Parathyroid adenoma (tissue), 2 donors: ENCODE results near the gene CCDC159.
A peak's percentile ranks its signal among the peaks of the same experiment; 100 is the strongest.

Source experiments
- H2AFZ ChIP-seq: fragments of 300-600 bp; sonication (generic); one replicate; pipeline ENCODE4 v1.7.0; 2017; ENCODE audit warnings: antibody characterized with exemption, mild to moderate bottlenecking
- H3K27ac ChIP-seq: fragments of 300-600 bp; sonication (generic); one replicate; pipeline ENCODE4 v1.7.0; 2017
- H3K27me3 ChIP-seq: fragments of 300-600 bp; sonication (generic); one replicate; pipeline ENCODE4 v1.7.0; 2017; ENCODE audit warnings: low read length; ENCODE audit not compliant: control insufficient read depth, insufficient read depth
- H3K36me3 ChIP-seq: fragments of 300-600 bp; sonication (generic); one replicate; pipeline ENCODE4 v1.7.0; 2017; ENCODE audit warnings: low read length; ENCODE audit not compliant: control insufficient read depth, insufficient read depth
- H3K4me1 ChIP-seq: fragments of 300-600 bp; sonication (generic); one replicate; pipeline ENCODE4 v1.7.0; 2017; ENCODE audit warnings: control low read depth
- H3K4me2 ChIP-seq: fragments of 300-600 bp; sonication (generic); one replicate; pipeline ENCODE4 v1.7.0; 2017; ENCODE audit warnings: low read length
- H3K4me3 ChIP-seq: fragments of 300-600 bp; sonication (generic); one replicate; pipeline ENCODE4 v1.7.0; 2017; ENCODE audit warnings: low read depth, low read length
- H3K79me2 ChIP-seq: fragments of 300-600 bp; sonication (generic); one replicate; pipeline ENCODE4 v1.7.0; 2017; ENCODE audit warnings: control low read depth
- H3K9ac ChIP-seq: fragments of 300-600 bp; sonication (generic); one replicate; pipeline ENCODE4 v1.7.0; 2017; ENCODE audit warnings: mild to moderate bottlenecking
- H3K9me3 ChIP-seq: fragments of 300-600 bp; sonication (generic); one replicate; pipeline ENCODE4 v1.7.0; 2017; ENCODE audit warnings: low read length; ENCODE audit not compliant: control insufficient read depth
- TF ChIP-seq, protein P1 (sequence below): fragments of 300-600 bp; sonication (generic); IDR thresholded peaks from one replicate; pipeline ENCODE4 v1.7.0; 2017; ENCODE audit warnings: antibody characterized with exemption, mild to moderate bottlenecking
- donor health status: primary hyperparathyroidism.

The CCDC159 gene

DNA sequence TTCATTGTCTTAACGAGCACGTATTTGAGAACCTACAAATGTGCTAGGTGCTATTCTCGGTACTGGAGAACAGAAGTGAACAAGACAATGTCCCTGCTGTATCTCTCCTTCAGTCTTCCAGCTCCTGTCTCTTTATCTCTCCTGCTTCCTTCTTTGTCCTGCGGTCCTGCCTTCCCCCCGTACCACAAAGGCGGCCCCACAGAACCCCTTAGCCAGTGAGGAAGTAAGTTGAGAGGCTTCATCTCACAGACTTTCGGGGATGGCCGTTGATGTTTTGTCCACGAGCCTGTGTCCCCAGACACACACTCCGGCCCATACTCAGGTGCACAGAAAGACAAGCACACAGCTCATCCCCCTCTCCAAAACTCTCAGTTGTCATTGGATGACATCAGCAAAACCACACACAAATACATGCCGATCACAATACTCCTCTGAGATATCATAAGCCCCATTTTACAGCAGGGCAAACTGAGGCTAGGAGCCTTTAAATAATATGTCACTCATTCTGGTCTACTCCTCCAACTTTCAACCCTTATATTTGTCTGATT, 27.6 kb downstream of the CCDC159 start:
- Histone ChIP-seq H3K27ac (peak overlapping the region; percentile 98), H3K9ac (peak overlapping the region; percentile 49), H3K79me2 (peaks cover 3% of the 10 kb centered on the region), H3K4me3 (peak overlapping the region; percentile 80), H3K4me1 (peaks cover 15% of the 10 kb centered on the region), H3K36me3 (no peaks in the 10 kb centered on the region), H3K4me2 (peak overlapping the region; percentile 97), H3K27me3 (no peaks in the 10 kb centered on the region), H3K9me3 (no peaks in the 10 kb centered on the region), H2AFZ (peak overlapping the region; percentile 96)
- TF ChIP-seq, protein P1, sequence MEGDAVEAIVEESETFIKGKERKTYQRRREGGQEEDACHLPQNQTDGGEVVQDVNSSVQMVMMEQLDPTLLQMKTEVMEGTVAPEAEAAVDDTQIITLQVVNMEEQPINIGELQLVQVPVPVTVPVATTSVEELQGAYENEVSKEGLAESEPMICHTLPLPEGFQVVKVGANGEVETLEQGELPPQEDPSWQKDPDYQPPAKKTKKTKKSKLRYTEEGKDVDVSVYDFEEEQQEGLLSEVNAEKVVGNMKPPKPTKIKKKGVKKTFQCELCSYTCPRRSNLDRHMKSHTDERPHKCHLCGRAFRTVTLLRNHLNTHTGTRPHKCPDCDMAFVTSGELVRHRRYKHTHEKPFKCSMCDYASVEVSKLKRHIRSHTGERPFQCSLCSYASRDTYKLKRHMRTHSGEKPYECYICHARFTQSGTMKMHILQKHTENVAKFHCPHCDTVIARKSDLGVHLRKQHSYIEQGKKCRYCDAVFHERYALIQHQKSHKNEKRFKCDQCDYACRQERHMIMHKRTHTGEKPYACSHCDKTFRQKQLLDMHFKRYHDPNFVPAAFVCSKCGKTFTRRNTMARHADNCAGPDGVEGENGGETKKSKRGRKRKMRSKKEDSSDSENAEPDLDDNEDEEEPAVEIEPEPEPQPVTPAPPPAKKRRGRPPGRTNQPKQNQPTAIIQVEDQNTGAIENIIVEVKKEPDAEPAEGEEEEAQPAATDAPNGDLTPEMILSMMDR = no peak

DNA sequence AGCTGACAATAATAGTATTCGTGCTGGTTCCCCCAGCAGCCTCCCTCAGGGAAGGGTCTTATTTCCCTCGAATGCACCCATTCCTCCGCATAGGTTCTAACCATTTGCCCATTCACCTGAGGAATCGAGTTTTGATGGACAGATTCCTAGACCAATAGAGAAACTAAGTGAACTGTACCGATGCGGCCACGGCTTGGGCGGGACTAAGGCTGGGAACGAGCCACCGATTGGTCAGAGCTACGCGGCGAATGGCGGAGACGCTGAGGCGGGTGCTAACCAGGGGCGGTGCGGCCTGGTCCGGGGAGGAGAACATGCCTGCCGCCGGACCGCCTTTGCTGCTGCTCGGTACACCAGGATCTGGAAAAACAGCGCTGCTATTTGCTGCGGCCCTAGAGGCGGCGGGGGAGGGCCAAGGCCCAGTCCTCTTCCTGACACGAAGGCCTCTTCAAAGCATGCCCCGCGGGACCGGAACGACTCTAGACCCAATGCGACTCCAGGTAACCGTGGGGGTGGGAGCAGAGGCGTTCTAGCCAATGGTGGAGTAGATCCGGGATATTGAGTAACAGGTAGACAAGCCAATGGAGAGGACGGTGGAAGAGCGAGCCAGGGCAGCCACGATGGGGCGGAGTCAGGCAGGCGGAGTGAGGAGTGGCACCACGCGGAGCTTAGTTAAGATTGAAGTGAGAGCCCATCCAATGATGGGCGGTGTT, 28.3 kb downstream of the CCDC159 start, which contains the start of gene SWSAP1:
SWSAP1 (plus strand) TSS at position 234 of the 710 bp plus-strand sequence; CDS start at position 249, 15 bp downstream.
- TF ChIP-seq, protein P1 = no peak
- H3K36me3 ChIP-seq = no peaks in the 10 kb centered on the region
- H3K4me2 ChIP-seq = peak within 1 kb of the TSS; percentile 97
- H3K27ac ChIP-seq = peak within 1 kb of the TSS; percentile 98
- peaks cover 3% of the 10 kb centered on the region for H3K79me2 ChIP-seq
- H3K27me3 ChIP-seq = no peaks in the 10 kb centered on the region
- H3K4me3 ChIP-seq = peak within 1 kb of the TSS; percentile 80
- peaks cover 15% of the 10 kb centered on the region for H3K4me1 ChIP-seq
- peak within 1 kb of the TSS; percentile 96 for H2AFZ ChIP-seq
- H3K9me3 ChIP-seq = no peaks in the 10 kb centered on the region
- peak within 1 kb of the TSS; percentile 49 for H3K9ac ChIP-seq

DNA sequence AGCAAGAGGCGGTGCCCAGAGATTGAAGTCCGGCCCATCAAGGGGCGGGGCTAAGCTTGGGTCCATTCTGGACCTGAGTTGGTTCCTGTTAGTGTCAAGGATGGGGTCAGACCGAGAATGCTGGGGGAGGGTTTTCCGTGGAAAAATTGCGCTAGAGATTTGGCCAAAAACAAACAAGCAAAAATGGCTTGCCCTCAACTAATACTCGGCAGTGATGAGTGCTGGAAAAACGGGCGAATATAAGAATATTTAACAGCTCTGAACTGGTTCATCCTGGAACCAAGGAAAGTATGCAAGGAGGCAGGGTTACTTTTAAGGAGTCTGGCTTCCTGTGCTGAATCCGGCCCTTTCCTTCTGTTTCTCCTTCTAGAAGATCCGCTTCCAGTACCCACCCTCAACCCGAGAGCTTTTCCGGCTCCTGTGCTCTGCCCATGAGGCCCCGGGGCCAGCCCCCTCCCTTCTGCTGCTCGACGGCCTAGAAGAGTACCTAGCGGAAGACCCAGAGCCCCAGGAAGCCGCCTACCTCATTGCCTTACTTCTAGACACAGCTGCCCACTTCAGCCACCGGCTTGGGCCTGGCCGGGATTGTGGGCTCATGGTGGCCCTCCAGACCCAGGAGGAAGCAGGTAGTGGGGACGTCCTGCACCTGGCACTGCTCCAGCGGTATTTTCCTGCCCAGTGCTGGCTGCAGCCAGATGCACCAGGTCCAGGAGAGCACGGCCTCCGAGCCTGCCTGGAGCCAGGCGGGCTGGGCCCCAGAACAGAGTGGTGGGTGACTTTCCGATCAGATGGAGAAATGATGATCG, 29.0 kb downstream of the CCDC159 start:
- peaks cover 17% of the 10 kb centered on the region for H3K4me1 ChIP-seq
- TF ChIP-seq, protein P1 = no peak
- H3K9me3 ChIP-seq = no peaks in the 10 kb centered on the region

DNA sequence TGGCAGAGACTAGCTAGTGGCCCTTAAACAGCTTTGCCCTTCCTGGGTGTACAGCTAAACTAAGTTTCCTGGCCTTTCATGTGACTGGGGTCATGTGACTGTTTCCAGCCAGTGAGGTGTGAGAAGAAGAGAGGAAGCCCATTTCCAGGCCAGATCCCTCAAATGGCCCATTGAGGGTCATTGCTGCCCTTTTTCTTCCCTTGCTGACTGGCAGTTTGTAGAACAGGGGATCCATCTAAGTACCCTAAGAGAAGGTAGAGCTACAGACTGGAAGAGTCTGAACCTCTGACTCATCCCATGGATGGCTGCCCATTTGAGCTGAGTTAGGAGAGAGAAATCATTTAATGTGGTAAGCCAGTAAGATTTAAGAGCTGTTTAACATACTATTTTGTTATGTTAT, 30.9 kb downstream of the CCDC159 start:
- Histone ChIP-seq H2AFZ (no peak overlapping the region), H3K27ac (no peak overlapping the region), H3K4me2 (no peak overlapping the region), H3K79me2 (peaks cover 3% of the 10 kb centered on the region), H3K4me1 (peaks cover 18% of the 10 kb centered on the region), H3K9me3 (no peaks in the 10 kb centered on the region), H3K4me3 (no peak overlapping the region), H3K36me3 (no peaks in the 10 kb centered on the region), H3K9ac (no peak overlapping the region), H3K27me3 (no peaks in the 10 kb centered on the region)
- TF ChIP-seq, protein P1 = no peak

More for the DNA sequence above, 29.0 kb downstream of the CCDC159 start:
- no peaks in the 10 kb centered on the region for H3K36me3 ChIP-seq
- peak overlapping the region; percentile 98 for H3K27ac ChIP-seq
- H3K4me3 ChIP-seq = peak overlapping the region; percentile 80
- peak overlapping the region; percentile 96 for H2AFZ ChIP-seq
- H3K9ac ChIP-seq = no peak overlapping the region
- peak overlapping the region; percentile 97 for H3K4me2 ChIP-seq
- no peaks in the 10 kb centered on the region for H3K27me3 ChIP-seq
- H3K79me2 ChIP-seq = peaks cover 3% of the 10 kb centered on the region
